K562 (cell line): ENCODE results near the gene MRAP2. TPM values are rescaled to one million over a fixed set of nuclear protein-coding genes. Genes with fewer than 3 reads are reported as not detected.

Source experiments
- BDP1 ChIP-seq: IDR thresholded peaks from 3 replicates; pipeline ENCODE4 v1.6.1; 2011; ENCODE audit not compliant: insufficient read length, insufficient read depth
- CBFA2T2 ChIP-seq: fragments of 450-650 bp; conservative IDR thresholded peaks from 2 replicates; pipeline ENCODE4 v1.6.1; 2017; ENCODE audit warnings: mild to moderate bottlenecking
- CBFB ChIP-seq: sonication (generic); formaldehyde crosslinking; IDR thresholded peaks from 2 replicates; pipeline ENCODE4 v1.4.0; 2020; ENCODE audit warnings: mild to moderate bottlenecking, missing genetic modification reagents
- CEBPG ChIP-seq, 3 experiments: fragments of 200-800 bp in 1 of 3; sonication (Bioruptor generic) in 1 of 3; sonication (generic) in 1 of 3; formaldehyde crosslinking in 1 of 3; IDR thresholded peaks in 2 of 3; conservative IDR thresholded peaks in 1 of 3; 2 replicates each; pipeline versions ENCODE4 v1.6.1 to v1.8.0; 2016 to 2022; ENCODE audit warnings: missing compliant biosample characterization in 2 of 3, missing genetic modification characterization in 2 of 3, mild to moderate bottlenecking in 1 of 3, missing genetic modification reagents in 1 of 3
- GATAD2B ChIP-seq: fragments of 450-650 bp; IDR thresholded peaks from 2 replicates; pipeline ENCODE4 v1.6.1; 2017; ENCODE audit warnings: mild to moderate bottlenecking, borderline replicate concordance
- GTF3C2 ChIP-seq: IDR thresholded peaks from 3 replicates; pipeline ENCODE4 v1.6.1; 2011; ENCODE audit warnings: borderline replicate concordance, mild to moderate bottlenecking, moderate library complexity; ENCODE audit not compliant: insufficient read length; ENCODE audit errors: extremely low read depth
- HMG20A ChIP-seq: fragments of 450-650 bp; formaldehyde crosslinking; conservative IDR thresholded peaks from 2 replicates; pipeline ENCODE4 v1.4.0; 2020; ENCODE audit warnings: mild to moderate bottlenecking, mixed read lengths
- KHSRP ChIP-seq: fragments of 450-650 bp; IDR thresholded peaks from 2 replicates; pipeline ENCODE4 v1.6.1; 2017
- MTA3 ChIP-seq: fragments of 450-650 bp; formaldehyde crosslinking; IDR thresholded peaks from 2 replicates; pipeline ENCODE4 v1.6.1; 2017; ENCODE audit warnings: mild to moderate bottlenecking, borderline replicate concordance
- MYC ChIP-seq, 2 experiments: fragments of 250-450 bp in 1 of 2; sonication (Bioruptor Pico) in 1 of 2; IDR thresholded peaks; 2 replicates each; pipeline versions ENCODE4 v1.5.1 to v1.6.1; 2012 to 2021; ENCODE audit warnings: low read depth in 2 of 2, borderline replicate concordance in 1 of 2, improper control_type of control experiment in 1 of 2, low read length in 1 of 2, mild to moderate bottlenecking in 1 of 2, moderate library complexity in 1 of 2
- NCOR1 ChIP-seq: fragments of 450-650 bp; IDR thresholded peaks from 2 replicates; pipeline ENCODE4 v1.6.1; 2016; ENCODE audit warnings: mild to moderate bottlenecking, moderate library complexity
- NONO ChIP-seq, 2 experiments: fragments of 200-400 bp in 1 of 2; fragments of 450-650 bp in 1 of 2; formaldehyde crosslinking in 1 of 2; IDR thresholded peaks; 2 replicates each; pipeline ENCODE4 v1.6.1; 2017; ENCODE audit warnings: low read depth in 2 of 2, mild to moderate bottlenecking in 2 of 2, moderate library complexity in 2 of 2, low read length in 1 of 2
- PHF8 ChIP-seq: fragments of 200-600 bp; sonication (generic); IDR thresholded peaks from 2 replicates; pipeline ENCODE4 v1.6.1; 2012; ENCODE audit warnings: mixed run types, mild to moderate bottlenecking, inconsistent platforms, low read length, moderate library complexity, borderline replicate concordance
- POLR2AphosphoS2 ChIP-seq: IDR thresholded peaks from 2 replicates; pipeline ENCODE4 v1.6.1; 2012; ENCODE audit warnings: low read length, improper control_type of control experiment
- PRMT5 ChIP-seq: sonication (generic); formaldehyde crosslinking; IDR thresholded peaks from 2 replicates; pipeline ENCODE4 v1.5.0; 2020; ENCODE audit warnings: missing genetic modification reagents
- RUNX1 ChIP-seq: sonication (generic); IDR thresholded peaks from 2 replicates; pipeline ENCODE4 v1.6.1; 2016; ENCODE audit warnings: antibody characterized with exemption, low read depth
- SMARCE1 ChIP-seq: fragments of 450-650 bp; IDR thresholded peaks from 2 replicates; pipeline ENCODE4 v1.7.1; 2016; ENCODE audit warnings: mild to moderate bottlenecking
- SOX6 ChIP-seq: fragments of 450-650 bp; IDR thresholded peaks from 2 replicates; pipeline ENCODE4 v1.6.1; 2014; ENCODE audit warnings: mild to moderate bottlenecking
- THAP7 ChIP-seq: fragments of 250-450 bp; sonication (Bioruptor Pico); IDR thresholded peaks from 2 replicates; pipeline ENCODE4 v1.5.0; 2021
- ZNF165 ChIP-seq: fragments of 250-450 bp; sonication (Bioruptor Pico); IDR thresholded peaks from 2 replicates; pipeline ENCODE4 v1.4.0; 2020; ENCODE audit warnings: borderline replicate concordance
- ZNF384 ChIP-seq: IDR thresholded peaks from 2 replicates; pipeline ENCODE4 v1.6.1; 2012; ENCODE audit warnings: low read depth, low read length, improper control_type of control experiment
- ZNF431 ChIP-seq: sonication (generic); formaldehyde crosslinking; IDR thresholded peaks from 2 replicates; pipeline ENCODE4 v1.8.0; 2022; ENCODE audit warnings: mild to moderate bottlenecking, missing genetic modification reagents
- ZNF586 ChIP-seq: fragments of 450-650 bp; formaldehyde crosslinking; conservative IDR thresholded peaks from 2 replicates; pipeline ENCODE4 v1.4.0; 2020; ENCODE audit warnings: mild to moderate bottlenecking, moderate library complexity
- ZNF696 ChIP-seq: fragments of 250-450 bp; sonication (Bioruptor Pico); conservative IDR thresholded peaks from 2 replicates; pipeline ENCODE4 v1.4.0; 2020; ENCODE audit warnings: mild to moderate bottlenecking, moderate library complexity
- polyA plus RNA-seq, 8 experiments: library from polyadenylated mRNA; depleted of rRNA in 4 of 8; stranded (reverse) in 5 of 8; unstranded in 3 of 8; fragments of >200 nt; fragmentation: Nextera tagmentation in 2 of 8; fragmentation: Illumina TruSeq in 1 of 8; extraction: Ambion mirVana in 2 of 8; extraction: Trizol in 1 of 8; gene quantifications; 2 replicates each; pipeline versions ENCODE4 v1.2.1 to v1.2.3, GENCODE V29; 2011 to 2014; ENCODE audit warnings: inconsistent platforms in 1 of 8, missing spikeins in 1 of 8
- total RNA-seq, 7 experiments: library from RNA; depleted of rRNA in 6 of 7; stranded (reverse); fragments of >200 nt in 6 of 7; fragmentation: Illumina TruSeq in 2 of 7; extraction: Trizol in 2 of 7; gene quantifications; 2 replicates each; pipeline versions ENCODE4 v1.2.1 to v1.2.3, GENCODE V29; 2011 to 2021; ENCODE audit warnings: low replicate concordance in 1 of 7

MRAP2 gene
- total and polyA plus RNA-seq, 9 of the 15 experiments (the other 6 are each of a cell fraction or from before 2014, with no cell fraction given), result 5.9 to 38.9 (median 9.3) TPM

- TF ChIP-seq GTF3C2 (no peak), ZNF165 (CRISPR knock-in tag) (no peak), PHF8 (no peak), GATAD2B (0 out of 2 replicates have a peak, but pooled peaks have one; percentile 43), MTA3 (0 out of 2 replicates have a peak, but pooled peaks have one; percentile 20), BDP1 (no peak), HMG20A (CRISPR knock-in tag) (no peak), ZNF696 (CRISPR knock-in tag) (no peak), PRMT5 (CRISPR knock-in tag) (no peak), CBFB (CRISPR knock-in tag) (no peak), SOX6 (peak; percentile 99), THAP7 (CRISPR knock-in tag) (no peak), ZNF431 (CRISPR knock-in tag) (no peak), NCOR1 (peak; percentile 84), CEBPG (CRISPR knock-in tag; IDR thresholded peaks at IDR 0.05) (no peak), CEBPG (tag; conservative IDR thresholded peaks at IDR 0.05 in 1 of 2, IDR thresholded peaks at IDR 0.05 in 1 of 2) (no peak), SMARCE1 (peak; percentile 84), CBFA2T2 (peak; percentile 88), ZNF586 (CRISPR knock-in tag) (no peak), KHSRP (no peak), RUNX1 (no peak), POLR2AphosphoS2 (no peak), ZNF384 (no peak), MYC (IDR thresholded peaks at IDR 0.05; ENCODE audit: low read depth, low read length) (no peak), MYC (CRISPR knock-in tag; IDR thresholded peaks at IDR 0.05; ENCODE audit: borderline replicate concordance, low read depth) (no peak), NONO (IDR thresholded peaks at IDR 0.05; ENCODE audit: low read depth in 2 of 2, low read length in 1 of 2) (no peak)
These were observed 53.2 kb downstream of the MRAP2 start (continued) for GRCh38 chr6:84086545-84087429.
